GM13977 (cell line): ENCODE data around the gene SEPTIN5.

Experiments used
- DNase-seq: peaks from one replicate; pipeline ENCODE4 v3.0.0; 2012; ENCODE audit warnings: low spot score
- in situ Hi-C: fragments of 300-500 bp; cut with MboI; formaldehyde crosslinking; loops from one replicate; pipeline ENCODE4 v1.12.0; 2022; ENCODE audit warnings: low sequenced_read_pairs, low pct_unique_long_range_greater_than_20kb, mixed read lengths, inconsistent platforms; ENCODE audit not compliant: unreplicated experiment
- TF ChIP-seq, protein P1 (sequence below): IDR thresholded peaks from 2 replicates; pipeline ENCODE4 v1.5.1; 2012; ENCODE audit warnings: mild to moderate bottlenecking, control low read depth; ENCODE audit not compliant: insufficient read depth; ENCODE audit errors: extremely low read depth, missing control alignments

SEPTIN5 gene

DNA sequence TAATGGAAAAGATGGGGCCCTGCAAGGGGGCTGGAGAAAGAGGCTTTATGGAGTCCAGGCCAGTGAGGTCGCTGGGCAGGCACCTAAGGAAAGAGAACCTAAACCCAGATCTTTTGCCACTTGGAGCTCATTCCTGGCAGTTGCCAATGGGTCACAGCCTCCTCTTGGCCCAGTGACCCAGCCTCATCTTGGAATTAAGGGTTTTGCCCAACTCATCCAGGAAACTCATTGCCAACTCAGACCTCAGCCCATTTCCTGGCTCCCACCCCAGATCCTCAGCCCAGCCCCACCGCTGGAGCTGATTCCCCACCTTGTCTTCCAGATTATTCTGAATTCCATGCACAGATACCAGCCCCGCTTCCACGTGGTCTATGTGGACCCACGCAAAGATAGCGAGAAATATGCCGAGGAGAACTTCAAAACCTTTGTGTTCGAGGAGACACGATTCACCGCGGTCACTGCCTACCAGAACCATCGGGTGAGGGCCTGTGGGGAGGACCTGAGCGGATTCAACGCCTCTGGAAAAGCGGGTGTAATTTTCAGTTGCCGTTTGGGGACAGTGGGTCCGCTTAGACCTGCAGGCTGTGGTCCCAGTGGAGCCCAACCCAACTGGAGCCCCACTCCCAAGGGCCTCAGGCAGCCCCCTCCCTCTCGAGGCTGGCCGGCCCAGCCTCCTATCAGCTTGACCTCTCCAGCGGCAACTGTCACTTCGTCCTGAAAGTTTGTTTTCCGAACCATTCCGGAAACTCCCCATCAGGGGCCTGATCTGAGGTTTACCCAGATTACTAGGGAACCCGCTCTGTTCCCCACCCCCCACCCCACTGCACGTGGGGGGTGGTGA, 50.6 kb downstream of the SEPTIN5 start:
- TF ChIP-seq, protein P1, sequence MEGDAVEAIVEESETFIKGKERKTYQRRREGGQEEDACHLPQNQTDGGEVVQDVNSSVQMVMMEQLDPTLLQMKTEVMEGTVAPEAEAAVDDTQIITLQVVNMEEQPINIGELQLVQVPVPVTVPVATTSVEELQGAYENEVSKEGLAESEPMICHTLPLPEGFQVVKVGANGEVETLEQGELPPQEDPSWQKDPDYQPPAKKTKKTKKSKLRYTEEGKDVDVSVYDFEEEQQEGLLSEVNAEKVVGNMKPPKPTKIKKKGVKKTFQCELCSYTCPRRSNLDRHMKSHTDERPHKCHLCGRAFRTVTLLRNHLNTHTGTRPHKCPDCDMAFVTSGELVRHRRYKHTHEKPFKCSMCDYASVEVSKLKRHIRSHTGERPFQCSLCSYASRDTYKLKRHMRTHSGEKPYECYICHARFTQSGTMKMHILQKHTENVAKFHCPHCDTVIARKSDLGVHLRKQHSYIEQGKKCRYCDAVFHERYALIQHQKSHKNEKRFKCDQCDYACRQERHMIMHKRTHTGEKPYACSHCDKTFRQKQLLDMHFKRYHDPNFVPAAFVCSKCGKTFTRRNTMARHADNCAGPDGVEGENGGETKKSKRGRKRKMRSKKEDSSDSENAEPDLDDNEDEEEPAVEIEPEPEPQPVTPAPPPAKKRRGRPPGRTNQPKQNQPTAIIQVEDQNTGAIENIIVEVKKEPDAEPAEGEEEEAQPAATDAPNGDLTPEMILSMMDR: no peak
- no peak for DNase-seq
- in situ Hi-C loops: no loop called here

DNA sequence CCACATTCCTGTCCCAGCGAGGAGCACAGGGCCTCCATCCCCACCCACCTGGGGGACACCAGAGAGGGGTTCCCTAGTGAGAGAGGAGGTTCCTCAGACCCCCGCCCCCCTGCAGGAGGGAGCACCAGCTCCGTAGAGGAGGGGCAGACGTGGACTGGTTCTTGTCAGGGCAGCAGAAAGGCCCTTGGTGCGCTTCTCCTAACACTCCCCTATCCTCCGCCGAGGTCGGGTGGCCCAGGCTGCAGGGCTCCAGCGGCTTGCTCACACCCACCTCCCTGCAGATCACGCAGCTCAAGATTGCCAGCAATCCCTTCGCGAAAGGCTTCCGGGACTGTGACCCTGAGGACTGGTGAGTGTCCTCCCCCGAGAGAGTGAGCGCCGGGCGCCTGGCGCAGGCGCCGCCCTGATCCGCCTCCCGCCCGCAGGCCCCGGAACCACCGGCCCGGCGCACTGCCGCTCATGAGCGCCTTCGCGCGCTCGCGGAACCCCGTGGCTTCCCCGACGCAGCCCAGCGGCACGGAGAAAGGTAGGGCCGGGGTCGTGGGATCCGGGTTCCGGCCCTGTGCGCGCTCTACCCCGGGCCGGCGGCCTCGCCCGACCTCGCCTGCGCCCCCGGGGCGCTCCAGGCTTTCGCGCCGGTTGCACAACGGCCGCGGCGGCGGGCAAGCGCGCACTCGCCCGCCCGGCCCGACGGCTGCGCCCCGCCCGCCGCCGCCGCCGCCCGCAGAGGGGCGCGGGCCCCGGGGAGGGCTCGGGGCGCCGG, 51.4 kb downstream of the SEPTIN5 start:
- TF ChIP-seq, protein P1: no peak
- in situ Hi-C loops: no loop called here
- no peak for DNase-seq

DNA sequence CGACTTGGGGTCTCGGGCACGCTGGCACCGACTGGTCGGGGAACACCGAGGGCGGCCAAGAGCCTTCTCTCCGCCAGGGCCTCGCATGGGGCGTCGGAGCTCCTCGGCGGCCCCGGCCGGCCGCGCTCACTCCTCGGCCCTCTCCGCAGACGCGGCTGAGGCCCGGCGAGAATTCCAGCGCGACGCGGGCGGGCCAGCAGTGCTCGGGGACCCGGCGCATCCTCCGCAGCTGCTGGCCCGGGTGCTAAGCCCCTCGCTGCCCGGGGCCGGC, 51.9 kb downstream of the SEPTIN5 start:
- no peak for DNase-seq
- TF ChIP-seq, protein P1: no peak
- in situ Hi-C loops: no loop called here

DNA sequence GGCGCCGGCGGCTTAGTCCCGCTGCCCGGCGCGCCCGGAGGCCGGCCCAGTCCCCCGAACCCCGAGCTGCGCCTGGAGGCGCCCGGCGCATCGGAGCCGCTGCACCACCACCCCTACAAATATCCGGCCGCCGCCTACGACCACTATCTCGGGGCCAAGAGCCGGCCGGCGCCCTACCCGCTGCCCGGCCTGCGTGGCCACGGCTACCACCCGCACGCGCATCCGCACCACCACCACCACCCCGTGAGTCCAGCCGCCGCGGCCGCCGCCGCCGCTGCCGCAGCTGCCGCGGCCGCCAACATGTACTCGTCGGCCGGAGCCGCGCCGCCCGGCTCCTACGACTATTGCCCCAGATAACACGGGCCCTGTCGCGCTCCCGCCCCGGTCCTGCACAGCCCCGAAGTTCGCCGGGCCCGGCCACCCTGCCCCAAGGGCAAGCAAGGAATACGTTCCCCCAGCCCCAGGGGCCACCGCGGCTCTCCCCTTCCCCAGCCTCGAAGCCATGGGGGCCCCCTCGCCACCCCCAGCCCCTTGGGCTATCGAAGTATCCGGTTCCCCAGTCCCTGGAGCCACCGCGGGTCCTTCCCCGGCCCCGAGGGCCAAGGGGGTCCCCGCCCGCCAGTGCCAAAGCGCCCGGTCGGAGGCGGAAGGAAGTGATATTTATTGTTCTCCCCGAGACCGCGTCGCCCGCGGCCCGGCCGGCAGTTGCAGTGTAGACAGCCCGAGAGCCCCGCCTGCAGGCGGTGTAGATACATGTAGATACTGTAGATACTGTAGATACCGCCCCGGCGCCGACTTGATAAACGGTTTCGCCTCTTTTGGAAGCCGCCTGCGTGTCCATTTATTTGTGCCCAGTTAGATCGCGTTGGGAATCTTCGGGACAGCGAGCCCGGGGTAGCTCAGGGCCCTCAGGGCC, 52.5 kb downstream of the SEPTIN5 start:
- DNase-seq: peak; percentile 73
- in situ Hi-C loops: no loop called here

DNA sequence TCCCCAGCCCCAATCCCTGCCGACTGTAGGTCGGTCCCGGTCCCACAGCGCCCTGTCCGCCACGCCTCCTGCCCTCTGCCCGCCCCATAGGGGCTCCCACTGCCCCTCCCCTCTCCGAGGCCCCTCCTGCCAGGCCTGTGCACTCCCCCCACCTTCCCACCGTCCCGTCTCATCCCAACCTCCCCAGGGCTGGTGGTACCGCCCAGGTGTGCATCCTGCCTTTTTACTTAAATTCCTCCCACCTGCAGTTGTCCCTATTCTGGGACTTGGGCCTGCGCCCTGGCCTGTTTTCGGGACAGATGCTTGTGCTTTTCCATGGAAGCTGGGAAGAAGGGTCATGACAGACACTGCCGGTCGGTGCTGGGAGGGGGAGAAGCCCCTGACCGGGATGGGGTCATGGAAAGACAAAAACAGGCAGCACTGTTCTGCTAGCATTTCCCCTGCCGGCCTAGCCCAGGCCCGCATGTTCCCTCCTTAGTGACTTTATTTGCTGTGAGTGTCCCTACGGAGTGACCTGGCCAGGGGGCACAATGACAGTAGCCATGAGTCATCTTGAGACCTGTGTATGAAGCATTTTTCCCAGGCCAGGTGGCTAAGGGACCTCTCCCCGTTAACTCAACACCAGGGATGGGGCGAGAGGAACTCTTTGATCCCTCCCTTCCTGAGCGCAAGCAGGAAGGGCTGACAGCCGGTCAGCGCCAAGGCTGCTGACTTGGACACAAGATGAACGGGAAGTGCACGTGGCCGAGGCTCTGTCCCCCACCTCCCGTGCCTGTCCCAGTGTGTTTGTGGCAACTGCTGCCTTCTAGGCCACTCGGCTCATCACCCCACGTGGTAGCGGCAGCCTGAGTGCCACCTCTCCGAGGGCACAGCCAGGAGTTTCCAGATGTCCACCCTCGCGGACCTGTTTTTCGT, 53.4 kb downstream of the SEPTIN5 start:
- in situ Hi-C loops: no loop called here
- TF ChIP-seq, protein P1: no peak

More for the DNA sequence above, 52.5 kb downstream of the SEPTIN5 start:
- TF ChIP-seq, protein P1: peak; percentile 24

More for the DNA sequence above, 53.4 kb downstream of the SEPTIN5 start:
- DNase-seq: no peak
